Heart left ventricle (tissue), 13 donors: ENCODE measurements around the gene SALL3.
"Not testable (repeated sequence)": the region's sequence is repeated elsewhere in the genome, so short reads cannot be mapped to it uniquely, and the experiment has no call there.

ENCODE experiments used
- CTCF ChIP-seq, 12 donors: fragments of 200-600 bp; sonication (generic) in 4 of 12; IDR thresholded peaks; one replicate each; pipeline versions ENCODE4 v1.5.0 to v1.8.0; 2018 to 2022; ENCODE audit warnings: antibody characterized with exemption in 12 of 12, mild to moderate bottlenecking in 5 of 12
- POLR2A ChIP-seq, 2 donors: fragments of 450-650 bp; IDR thresholded peaks; one replicate each; pipeline ENCODE4 v1.6.1; 2017; ENCODE audit warnings: antibody characterized with exemption in 2 of 2, mild to moderate bottlenecking in 2 of 2, moderate library complexity in 2 of 2
- donor health status: ischemic (EF 13 %, LVEDD 7.1; RV severe dilation, severe dysfunction).
- donor health status: DM: no; HTN: yes; CAD: no.
- donor health status: DM: no; HTN: no; CAD: no.
- donor health status: ischemic (EF 25% LVEDD 6.9; RV normal size, moderate dysfunction).
- donor health status: ischemic (EF 25% LVEDD 5.7; RV mildly dilated, moderate dysfunction).
- donor health status: ischemic (EF 35%, LVEDD 5.7; RV mildly dilated, moderate dysfunction).
- donor health status: nonischemic (EF 11% LVEDD 7.7; RV severe dilation, severe dysfunction).
- donor health status: DM: yes; HTN: yes; CAD: no.
- donor health status: PGD.
- donor health status: ischemic (EF 29% LVEDD 5.4; RV normal size, mild dysfunction).
- donor health status: nonischemic (EF 23%, LVEDD 6.1; RV moderate dilation, normal function).

DNA sequence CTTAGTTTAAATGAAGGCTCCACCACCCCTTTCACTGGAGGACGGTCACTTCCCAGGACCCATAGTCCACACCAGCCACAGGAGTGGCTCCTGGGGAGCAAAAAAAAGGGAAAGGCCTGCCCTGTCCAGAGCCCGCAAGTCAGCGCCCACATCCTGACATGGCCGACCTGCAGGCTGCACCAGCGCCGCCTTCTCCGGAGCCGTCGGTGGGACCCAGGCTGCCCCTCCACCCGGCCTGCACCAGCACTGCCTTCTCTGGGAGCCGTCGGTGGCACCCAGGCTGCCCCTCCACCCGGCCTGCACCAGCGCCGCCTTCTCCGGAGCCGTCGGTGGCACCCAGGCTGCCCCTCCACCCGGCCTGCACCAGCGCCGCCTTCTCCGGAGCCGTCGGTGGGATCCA lies 14.9 kb upstream of the SALL3 start:
- TF ChIP-seq CTCF, POLR2A (IDR thresholded peaks at IDR 0.05): not testable (repeated sequence)
